GM18526 (cell line): ENCODE measurements around the gene DDX51.

ENCODE experiments used
- POLR2A ChIP-seq: IDR thresholded peaks from 3 replicates; pipeline ENCODE4 v1.6.1; 2011; ENCODE audit not compliant: insufficient read length; ENCODE audit errors: extremely low read depth

DDX51 gene

DNA sequence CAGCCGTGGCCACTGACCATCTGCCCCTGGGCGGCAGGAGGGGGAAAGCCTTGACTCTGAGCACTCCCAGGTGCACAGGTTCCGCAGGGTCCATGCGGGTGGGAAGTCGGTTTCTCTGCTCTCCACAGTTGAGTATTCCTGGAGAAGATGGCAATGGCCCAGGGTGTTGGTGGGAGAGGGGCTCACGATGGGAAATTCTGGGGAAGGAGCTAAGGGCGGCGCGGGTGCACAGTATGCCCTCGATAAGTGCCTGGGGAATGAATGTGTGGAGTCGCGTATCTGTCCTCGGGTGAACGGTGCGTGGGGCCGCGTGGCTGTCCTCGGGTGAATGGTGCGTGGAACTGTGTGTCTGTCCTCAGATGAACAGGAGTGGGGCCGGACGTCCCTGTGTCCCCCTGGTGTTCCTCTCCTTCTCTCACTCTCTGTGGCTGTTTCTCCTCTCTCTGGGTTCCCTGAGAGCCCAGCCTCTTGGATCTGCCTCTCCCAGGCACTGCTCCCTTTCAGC lies 38.1 kb upstream of the DDX51 start:
- no peak for TF ChIP-seq POLR2A

DNA sequence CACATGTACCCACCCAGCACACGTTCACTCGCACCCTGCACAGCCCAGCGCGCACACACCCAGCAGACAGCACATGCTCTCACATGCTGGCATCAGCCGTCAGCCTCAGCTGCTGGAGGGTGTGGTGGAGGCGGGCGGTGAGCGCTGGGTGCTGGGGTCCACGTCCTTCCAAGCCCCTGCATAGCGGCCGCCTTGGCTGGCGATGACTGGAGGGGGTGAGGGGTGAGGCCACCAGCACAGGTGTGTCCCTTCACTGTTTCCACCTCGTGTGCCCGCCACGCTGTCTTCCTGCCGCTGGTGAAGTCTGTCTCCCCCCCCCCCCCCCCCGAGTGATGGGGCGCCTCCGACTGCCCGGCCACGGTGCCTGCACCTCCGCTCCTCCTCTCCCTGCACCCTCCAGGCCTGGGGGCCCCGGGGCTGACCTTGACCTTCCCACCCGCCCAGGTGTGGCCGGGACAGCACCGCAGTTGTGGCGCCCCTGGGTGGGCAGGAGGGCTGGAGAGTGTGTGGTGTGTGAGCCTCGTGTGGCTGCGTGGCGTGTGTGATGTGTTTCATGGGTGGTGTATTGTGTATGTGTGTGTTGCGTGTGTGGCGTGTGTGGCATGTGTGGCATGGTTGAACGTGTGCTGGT lies 37.6 kb upstream of the DDX51 start:
- no peak for TF ChIP-seq POLR2A

DNA sequence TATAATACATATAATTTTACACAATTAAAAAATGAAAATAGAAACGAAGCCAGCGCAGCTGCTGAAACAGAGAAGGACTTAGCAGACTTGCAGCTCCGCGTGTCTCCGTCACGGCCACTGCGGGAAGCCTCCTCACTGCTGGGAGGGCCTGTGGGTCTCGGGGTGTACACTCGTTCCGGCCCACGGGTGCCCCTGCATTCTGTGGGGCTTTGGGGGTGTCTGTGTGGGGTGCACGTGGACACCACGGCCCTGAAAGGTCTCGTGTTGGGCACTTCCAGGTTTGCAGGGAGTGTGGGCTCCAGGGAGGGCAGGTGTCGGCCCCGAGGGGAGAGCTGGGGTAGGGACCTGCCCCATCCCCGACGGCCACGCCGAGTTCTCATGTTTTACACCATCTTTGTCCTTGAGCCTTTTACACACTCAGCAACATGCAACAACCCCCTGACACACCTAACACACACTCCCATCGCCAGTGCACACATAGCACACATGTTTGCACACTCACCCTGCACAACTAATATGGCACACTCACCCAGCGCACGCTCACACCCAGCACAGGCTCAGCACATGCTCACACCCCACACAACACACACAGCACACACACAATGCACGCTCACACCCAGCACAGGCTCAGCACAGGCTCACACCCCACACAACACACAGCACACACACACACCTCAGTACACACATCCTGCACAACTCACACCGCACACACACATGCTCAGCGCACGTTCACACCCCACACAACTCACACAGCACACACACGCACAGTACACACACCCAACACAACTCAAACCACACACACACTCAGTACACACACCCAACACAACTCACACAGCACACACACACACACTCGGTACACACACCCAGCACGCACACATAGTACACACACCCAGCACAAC lies 36.8 kb upstream of the DDX51 start:
- TF ChIP-seq POLR2A = no peak

DNA sequence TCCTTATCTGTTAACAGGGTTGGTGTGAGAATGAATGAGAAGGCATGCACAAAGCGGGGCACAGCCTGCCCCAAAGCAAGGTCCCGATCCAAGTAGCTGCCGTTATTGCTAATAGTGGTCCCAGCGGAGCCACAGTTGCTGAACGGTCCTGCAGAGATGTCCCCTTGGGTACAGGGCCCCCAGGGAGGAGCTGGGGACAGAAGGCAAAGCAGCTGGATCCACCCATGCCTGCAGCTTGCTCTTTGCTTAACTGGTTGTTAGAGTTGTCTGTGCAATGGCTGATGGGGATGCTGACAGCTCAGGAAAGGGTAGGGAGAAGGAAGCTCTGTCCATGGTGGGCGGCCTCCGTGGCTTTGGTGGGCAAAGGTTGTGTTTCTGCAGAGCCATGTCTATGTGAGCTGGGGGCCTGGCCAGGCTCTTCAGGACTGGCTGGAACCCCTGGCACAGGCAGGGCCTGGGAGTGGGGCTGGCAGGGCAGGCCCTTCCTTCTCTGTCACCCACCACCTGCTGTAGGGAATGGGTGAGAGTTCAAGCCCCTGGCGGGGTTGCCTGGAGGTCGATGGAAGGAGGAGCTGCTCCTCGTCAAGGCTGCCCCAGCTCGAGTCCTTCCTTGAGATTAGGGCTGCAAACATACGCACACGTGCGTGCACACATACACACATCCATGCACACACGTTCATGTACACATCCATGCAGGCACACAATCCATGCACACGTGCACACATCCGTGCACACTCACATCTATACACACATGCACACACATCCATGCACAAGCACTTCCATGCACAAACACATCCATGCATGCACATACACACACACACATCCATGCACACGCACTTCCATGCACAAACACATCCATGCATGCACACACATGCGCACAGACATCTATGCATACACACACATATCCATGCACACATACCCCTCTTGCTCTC lies 35.6 kb upstream of the DDX51 start:
- TF ChIP-seq POLR2A = no peak

DNA sequence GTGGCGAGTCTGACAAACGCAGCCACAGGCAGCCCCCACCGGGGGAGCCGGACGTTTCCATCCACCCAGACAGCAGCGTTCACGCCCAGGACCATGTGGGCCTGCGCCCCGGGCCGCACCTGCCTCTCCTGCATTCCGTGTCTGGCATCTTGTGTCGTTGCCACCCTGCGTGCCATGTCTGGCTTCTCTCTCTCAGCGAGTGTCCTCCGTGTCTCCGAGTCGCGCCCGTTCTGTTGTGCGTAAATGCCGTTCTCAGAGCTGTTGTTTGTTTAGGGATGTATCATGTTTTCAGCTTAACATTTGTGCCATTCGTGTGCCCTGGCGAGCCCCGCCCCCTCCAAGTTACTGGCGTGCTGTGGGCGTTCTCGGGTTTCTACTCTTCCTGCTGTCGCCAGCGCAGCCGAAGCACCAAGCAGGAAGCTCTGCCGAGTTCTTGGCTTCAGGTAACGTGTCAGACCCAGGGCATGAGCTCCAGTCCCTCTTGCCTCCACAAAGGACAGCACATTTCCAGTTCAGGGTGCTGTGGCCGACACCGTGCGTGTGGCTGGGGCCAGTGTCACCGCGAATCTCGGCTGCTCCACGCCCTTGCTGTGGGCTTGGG lies 34.8 kb upstream of the DDX51 start:
- no peak for TF ChIP-seq POLR2A

DNA sequence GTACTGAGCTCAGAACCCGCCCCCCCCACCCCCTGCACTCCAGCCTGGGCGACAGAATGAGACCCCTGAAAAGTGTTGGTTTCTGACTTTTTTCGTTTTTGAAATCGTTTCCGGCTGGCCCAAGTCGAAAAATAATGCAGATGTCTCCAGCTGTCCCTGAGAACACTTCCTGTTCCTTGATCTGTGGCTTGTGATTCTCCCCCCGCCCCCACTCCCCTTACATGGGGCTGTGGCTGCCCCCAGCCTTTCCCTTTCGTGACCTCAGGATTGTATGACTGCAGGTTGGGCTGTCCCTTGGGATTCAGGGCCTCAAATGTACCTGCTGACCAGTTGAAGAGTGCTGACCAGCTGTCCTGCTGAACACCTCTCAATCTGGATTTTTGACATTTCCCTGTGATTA lies 34.2 kb upstream of the DDX51 start:
- no peak for TF ChIP-seq POLR2A

DNA sequence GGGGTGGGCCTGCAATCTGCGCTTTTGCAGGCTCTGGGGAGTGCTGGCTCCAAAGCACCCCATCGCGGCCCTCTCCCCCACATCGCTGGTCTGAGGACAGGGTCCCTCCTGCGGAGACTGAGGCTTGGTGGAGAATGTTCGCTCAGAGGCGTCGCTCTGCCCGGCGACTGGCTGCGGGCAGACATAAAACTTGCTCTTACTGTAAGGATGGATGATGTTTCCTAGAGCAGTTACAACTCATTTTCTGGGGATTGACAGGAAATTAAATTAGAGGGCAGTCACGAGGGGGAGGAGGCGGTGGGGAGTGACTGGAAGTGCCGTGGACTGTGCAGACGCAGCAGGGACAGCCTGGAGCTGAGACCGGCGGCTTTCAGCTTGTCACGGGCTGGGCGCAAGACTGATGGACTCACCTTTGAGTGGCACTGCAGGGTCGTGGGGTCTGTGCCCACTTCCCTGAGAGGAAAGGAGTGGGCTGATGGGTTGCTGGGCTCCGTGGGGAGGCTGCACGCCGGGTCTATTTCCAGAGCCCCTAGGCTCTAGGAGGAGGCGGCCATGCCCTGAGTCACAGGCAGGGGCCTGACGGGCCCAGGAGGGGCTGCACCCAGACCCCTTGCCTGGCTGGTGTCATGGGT lies 32.9 kb upstream of the DDX51 start:
- no peak for TF ChIP-seq POLR2A

DNA sequence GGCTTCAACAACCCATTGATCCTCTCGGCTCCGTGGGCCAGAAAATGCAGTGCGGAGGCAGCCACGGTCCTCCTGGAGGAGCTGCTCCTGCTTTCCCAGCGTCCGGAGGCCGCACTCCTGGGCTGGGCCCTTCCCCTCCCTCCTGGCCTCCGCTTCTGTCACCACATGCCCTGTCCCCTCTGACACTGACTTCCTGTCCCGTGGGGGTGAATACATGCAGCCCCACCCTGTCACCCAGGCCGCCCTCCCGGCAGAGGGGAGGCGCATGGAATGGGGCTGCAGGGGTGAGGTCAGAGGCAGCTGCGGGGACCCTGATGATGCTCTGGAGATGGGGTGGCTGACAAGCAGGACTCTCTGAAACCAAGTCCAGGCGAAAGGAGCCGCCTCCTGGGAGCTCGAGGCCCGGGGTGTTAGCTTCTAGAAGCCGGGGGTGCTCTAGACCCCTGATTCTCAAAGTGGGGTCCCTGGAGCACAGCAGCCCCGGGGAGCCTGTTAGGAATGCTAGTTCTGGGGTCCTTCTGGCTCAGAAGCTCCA lies 32.3 kb upstream of the DDX51 start:
- TF ChIP-seq POLR2A = no peak

DNA sequence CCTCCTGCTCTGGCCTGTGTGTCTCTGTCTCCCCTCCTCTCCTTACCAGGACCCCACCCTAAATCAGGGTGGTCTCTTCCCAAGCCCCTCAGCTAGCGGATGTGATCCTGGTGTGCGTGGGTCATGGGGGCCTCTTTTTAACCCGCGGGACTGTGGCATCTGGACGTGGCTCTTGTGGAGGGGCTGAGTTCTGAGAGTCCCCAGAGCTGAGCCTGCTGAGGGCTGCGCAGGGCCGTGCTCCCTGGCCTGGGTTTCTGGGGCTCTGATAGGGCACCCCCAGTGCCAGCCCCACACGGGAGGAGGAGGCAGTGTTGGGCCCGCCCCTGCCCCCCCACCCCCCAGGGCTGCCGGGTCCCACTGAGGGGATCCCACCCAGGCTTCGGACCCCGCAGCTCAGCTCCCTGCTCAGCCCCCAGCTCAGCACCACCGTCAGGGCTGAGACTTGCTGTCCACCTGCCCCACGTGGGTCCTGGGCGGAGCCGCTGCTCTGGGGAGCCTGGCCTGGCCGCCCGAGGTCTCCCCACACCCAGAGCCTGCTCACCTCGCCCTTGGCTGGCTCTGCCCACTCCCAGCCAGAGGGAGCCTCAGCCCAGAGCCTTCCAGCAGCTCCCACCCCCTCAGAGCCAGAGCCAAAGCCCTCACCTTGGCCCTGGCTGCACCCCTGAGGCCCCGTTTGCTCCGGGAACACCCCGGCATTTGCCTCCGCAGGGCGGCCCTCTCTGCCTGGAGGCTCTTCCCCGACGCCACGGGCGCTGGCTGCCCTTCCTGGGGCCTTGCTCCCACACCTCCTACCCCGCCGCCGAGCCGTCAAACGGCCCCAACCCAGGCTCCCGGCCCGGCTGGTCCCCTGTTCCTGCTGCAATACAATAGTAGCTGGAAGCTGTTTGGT lies 31.6 kb upstream of the DDX51 start:
- TF ChIP-seq POLR2A = no peak

DNA sequence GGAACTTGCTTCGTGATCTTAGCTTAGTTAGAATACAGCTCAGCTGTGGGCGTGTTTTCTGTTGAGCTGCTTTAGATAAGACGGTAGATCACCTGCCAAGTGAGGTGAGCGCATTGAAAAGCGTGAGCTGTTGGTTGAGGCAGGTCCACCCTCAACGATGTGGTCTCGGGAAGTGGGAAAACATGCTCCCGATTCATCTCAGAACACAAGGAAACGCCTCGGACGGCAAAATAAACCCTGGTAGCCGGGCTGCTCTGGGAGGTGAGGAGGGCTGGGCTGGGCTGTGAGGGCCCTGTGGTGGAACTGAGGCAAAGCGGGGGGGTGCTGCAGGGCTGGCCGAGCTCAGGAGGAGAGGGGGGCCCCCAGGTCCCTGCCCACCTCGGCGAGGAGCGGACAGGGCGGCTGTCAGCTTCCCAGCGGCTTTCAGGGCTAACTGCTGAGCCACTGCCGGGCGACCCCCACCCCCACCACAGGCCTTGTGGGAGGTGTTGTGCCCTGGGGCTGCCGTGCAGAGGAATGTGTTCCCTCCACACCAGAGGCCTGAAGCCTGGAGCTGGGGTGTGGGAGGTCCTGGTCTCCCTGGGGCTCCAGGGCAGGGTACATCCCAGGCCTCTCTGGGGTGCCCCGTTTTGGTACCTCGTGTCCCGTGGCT lies 30.8 kb upstream of the DDX51 start:
- TF ChIP-seq POLR2A = no peak

DNA sequence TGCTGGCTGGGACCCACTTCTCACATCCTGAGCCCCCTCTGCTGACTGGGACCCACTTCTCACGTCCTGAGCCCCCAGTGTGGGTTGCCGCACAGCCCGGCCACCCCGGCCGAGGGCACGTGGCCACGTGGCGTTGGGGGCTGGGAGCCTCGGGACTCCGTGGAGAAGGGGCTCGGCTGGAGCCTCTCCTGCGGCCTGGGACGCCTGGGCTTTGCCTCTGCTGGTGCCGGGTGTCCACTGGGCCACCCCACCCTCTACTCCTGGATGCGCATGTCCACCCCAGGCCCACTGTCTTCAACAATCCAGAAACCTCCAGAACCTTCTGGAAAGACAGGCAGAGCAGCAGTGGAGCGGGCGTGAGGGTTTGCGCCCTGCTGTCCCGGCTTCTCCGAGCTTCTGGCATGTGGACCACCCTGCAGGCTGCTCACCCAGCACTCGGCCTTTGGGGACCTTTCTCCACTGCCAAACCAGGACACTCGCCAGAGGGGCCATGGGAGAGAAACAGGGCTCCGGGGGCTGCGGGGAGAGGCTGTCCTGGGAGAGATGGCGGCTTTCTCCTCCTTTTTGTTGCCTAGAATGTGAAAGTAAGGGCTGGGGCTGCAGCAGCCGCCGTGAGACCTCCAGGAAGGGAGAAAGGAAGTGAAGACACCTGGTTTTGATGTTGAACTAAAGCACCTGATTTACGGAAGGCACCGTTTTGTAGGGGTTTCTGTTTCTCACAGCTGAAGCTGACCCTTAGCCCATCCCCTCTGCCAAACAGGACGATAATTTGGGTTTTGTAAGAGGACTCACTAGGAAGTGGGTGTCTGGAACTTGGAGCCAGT lies 30.1 kb upstream of the DDX51 start:
- no peak for TF ChIP-seq POLR2A

DNA sequence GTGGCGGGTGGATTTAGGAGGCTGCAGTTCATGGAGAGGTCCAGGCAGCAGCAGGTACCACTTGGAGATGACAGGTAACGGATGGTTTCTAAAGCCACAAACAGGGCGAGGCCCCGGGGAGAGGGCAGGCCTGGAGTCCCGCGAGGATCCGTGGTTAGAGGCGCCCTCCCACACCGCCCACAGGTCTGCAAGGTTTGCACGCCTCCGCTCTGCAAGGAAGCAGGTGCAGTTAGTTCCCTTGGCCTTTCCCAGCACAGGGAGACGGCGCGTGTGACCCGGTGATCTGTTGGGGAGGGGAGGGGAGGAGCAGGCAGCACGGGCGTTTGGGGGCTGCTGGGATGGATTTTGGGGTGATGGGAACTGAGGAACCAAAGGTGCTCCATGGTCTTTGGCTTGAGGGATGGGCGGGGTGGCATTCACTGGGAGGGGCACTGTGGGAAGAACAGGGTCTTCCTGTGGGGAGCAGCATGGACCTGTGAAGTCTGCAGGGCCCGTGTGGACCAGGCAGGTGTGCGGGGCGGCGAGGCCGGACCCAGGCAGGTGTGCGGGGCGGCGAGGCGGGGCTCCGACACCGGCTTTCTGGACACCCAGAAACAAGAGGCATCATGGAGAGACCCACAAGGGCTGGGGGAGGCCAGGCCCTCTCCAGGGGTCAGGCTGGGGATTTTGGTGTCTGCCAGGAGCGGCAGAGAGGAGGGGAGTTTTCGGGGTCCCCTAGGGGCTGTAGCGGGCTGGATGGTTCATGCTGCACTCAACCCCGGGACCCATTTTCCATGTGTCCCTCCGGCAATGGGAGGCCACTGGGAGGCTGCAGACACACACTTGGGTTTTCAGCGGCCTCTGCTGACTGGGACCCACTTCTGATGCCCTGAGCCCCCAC lies 29.3 kb upstream of the DDX51 start:
- TF ChIP-seq POLR2A = no peak
